CD14-positive monocyte (primary cell): ENCODE data around the gene HOXC13. TPM values are rescaled to one million over a fixed set of nuclear protein-coding genes. Genes with fewer than 3 reads are reported as not detected.

Experiments used
- DNase-seq, 3 donors: peaks; one replicate each; pipeline ENCODE4 v3.0.0-alpha.2; 2011 to 2022
- H2AFZ ChIP-seq: 2 replicates; pipeline ENCODE4 v1.6.0; 2012; ENCODE audit warnings: mild to moderate bottlenecking, low read depth, low read length, inconsistent platforms; ENCODE audit not compliant: insufficient read depth, poor library complexity, severe bottlenecking
- H3K27ac ChIP-seq, 2 donors: 1 replicate in 1 of 2; 2 replicates in 1 of 2; pipeline ENCODE4 v1.5.1; 2012 to 2013; ENCODE audit warnings: low read length in 2 of 2, control low read depth in 1 of 2, inconsistent platforms in 1 of 2, low read depth in 1 of 2, mild to moderate bottlenecking in 1 of 2
- H3K27me3 ChIP-seq, 2 donors: one replicate each; pipeline versions ENCODE4 v1.6.0 to v1.6.1; 2011 to 2013; ENCODE audit warnings: low read length in 2 of 2; ENCODE audit not compliant: control insufficient read depth in 2 of 2, insufficient read depth in 2 of 2
- H3K36me3 ChIP-seq, 2 donors: replicated peaks in 1 of 2; 1 replicate in 1 of 2; 2 replicates in 1 of 2; pipeline versions ENCODE4 v1.5.1 to v1.6.1; 2012 to 2013; ENCODE audit warnings: low read length in 2 of 2, control low read depth in 1 of 2, inconsistent platforms in 1 of 2, mild to moderate bottlenecking in 1 of 2; ENCODE audit not compliant: insufficient read depth in 2 of 2, control insufficient read depth in 1 of 2
- H3K4me1 ChIP-seq, 2 donors: 1 replicate in 1 of 2; 2 replicates in 1 of 2; pipeline versions ENCODE4 v1.5.1 to v1.6.1; 2012 to 2013; ENCODE audit warnings: low read length in 2 of 2, control low read depth in 1 of 2, inconsistent platforms in 1 of 2, mild to moderate bottlenecking in 1 of 2, moderate library complexity in 1 of 2; ENCODE audit not compliant: insufficient read depth in 2 of 2, control insufficient read depth in 1 of 2
- H3K4me2 ChIP-seq: replicated peaks from 2 replicates; pipeline ENCODE3; 2012; ENCODE audit warnings: low read length, moderate library complexity, mild to moderate bottlenecking; ENCODE audit not compliant: poor library complexity, severe bottlenecking; ENCODE audit errors: extremely low read depth
- H3K4me3 ChIP-seq, 3 experiments: fragments of 200-600 bp in 1 of 3; sonication (generic) in 1 of 3; replicated peaks in 1 of 3; 1 replicate in 2 of 3; 2 replicates in 1 of 3; pipeline ENCODE4 v1.5.1; 2011 to 2013; ENCODE audit warnings: low read length in 3 of 3, mild to moderate bottlenecking in 3 of 3, control low read depth in 2 of 3, low read depth in 2 of 3, inconsistent platforms in 1 of 3, moderate library complexity in 1 of 3
- H3K79me2 ChIP-seq: 2 replicates; pipeline ENCODE4 v1.6.0; 2012; ENCODE audit warnings: mild to moderate bottlenecking, control low read depth, inconsistent platforms, low read length, moderate library complexity; ENCODE audit not compliant: insufficient read depth
- H3K9ac ChIP-seq: 2 replicates; pipeline ENCODE4 v1.6.0; 2017; ENCODE audit warnings: low read length, mild to moderate bottlenecking; ENCODE audit not compliant: insufficient read depth, poor library complexity, severe bottlenecking
- H3K9me3 ChIP-seq, 2 donors: replicated peaks in 1 of 2; 1 replicate in 1 of 2; 2 replicates in 1 of 2; pipeline versions ENCODE4 v1.5.1 to v1.6.1; 2012 to 2013; ENCODE audit warnings: low read length in 2 of 2, control low read depth in 1 of 2; ENCODE audit not compliant: control insufficient read depth in 1 of 2, insufficient read depth in 1 of 2
- H4K20me1 ChIP-seq: 2 replicates; pipeline ENCODE4 v1.6.0; 2012; ENCODE audit warnings: mild to moderate bottlenecking, low read length, control low read depth, moderate library complexity; ENCODE audit not compliant: insufficient read depth
- H3K27ac Mint-ChIP-seq, 7 donors: one replicate each; pipeline ENCODE4 v1.8.0; 2020; ENCODE audit warnings: mild to moderate bottlenecking in 7 of 7, mixed read lengths in 7 of 7, moderate library complexity in 6 of 7, inconsistent platforms in 2 of 7
- H3K27me3 Mint-ChIP-seq, 3 donors: one replicate each; pipeline ENCODE4 v1.8.0; 2021 to 2022; ENCODE audit warnings: low read depth in 3 of 3, mild to moderate bottlenecking in 3 of 3, mixed read lengths in 3 of 3, moderate library complexity in 3 of 3, inconsistent platforms in 1 of 3
- H3K36me3 Mint-ChIP-seq, 2 donors: one replicate each; pipeline ENCODE4 v1.8.0; 2020; ENCODE audit warnings: mixed read lengths in 2 of 2, inconsistent platforms in 1 of 2, mild to moderate bottlenecking in 1 of 2
- H3K4me1 Mint-ChIP-seq: one replicate; pipeline ENCODE4 v1.8.0; 2020; ENCODE audit warnings: mild to moderate bottlenecking, mixed read lengths
- H3K4me3 Mint-ChIP-seq, 2 donors: one replicate each; pipeline ENCODE4 v1.8.0; 2020; ENCODE audit warnings: mild to moderate bottlenecking in 2 of 2, mixed read lengths in 2 of 2, moderate library complexity in 1 of 2
- H3K9me3 Mint-ChIP-seq, 7 donors: one replicate each; pipeline ENCODE4 v1.8.0; 2020 to 2022; ENCODE audit warnings: mixed read lengths in 7 of 7, mild to moderate bottlenecking in 6 of 7, moderate library complexity in 6 of 7, inconsistent platforms in 2 of 7
- CTCF ChIP-seq: fragments of 200-600 bp; IDR thresholded peaks from one replicate; pipeline ENCODE4 v1.8.0; 2022; ENCODE audit warnings: antibody characterized with exemption, mild to moderate bottlenecking
- WGBS: methylation state at CpG from one replicate; pipeline ENCODE4 v1.1.5; 2013; ENCODE audit warnings: missing lambda C conversion rate; ENCODE audit not compliant: insufficient coverage; 5-methylcytosine and 5-hydroxymethylcytosine counted together
- intact Hi-C, 2 donors: fragments of 100-400 bp; cut with micrococcal nuclease; formaldehyde crosslinking; loops; one replicate each; pipeline versions ENCODE4 v1.15.0 to v1.15.1; 2023
- polyA plus RNA-seq, 3 donors: library from polyadenylated mRNA; depleted of rRNA in 1 of 3; unstranded in 2 of 3; stranded (reverse) in 1 of 3; fragments of 300-500 nt in 2 of 3; fragments of >200 nt in 1 of 3; fragmentation: Illumina TruSeq in 2 of 3; gene quantifications; 1 replicate in 2 of 3; 2 replicates in 1 of 3; pipeline ENCODE4 v1.2.3, GENCODE V29; 2012 to 2021
- small RNA-seq: library from RNA; depleted of rRNA; stranded (forward); fragments of <200 nt; gene quantifications from one replicate; pipeline ENCODE3, GENCODE V24; 2012; ENCODE audit warnings: low read depth; ENCODE audit not compliant: insufficient read length

HOXC13 gene
- polyA plus RNA-seq, 3 donors = not detected

GRCh38 chr12:53995002-53995377, 56.4 kb downstream of the HOXC13 start:
- peaks cover 2 to 68% (median 39%) of the 10 kb centered on the region in 7 donors for H3K9me3 Mint-ChIP-seq
- no peak for TF ChIP-seq CTCF
- Histone ChIP-seq H3K4me2 (peak overlapping the region; percentile 83), H3K9me3 (peaks cover 4 to 65% of the 10 kb centered on the region in 2 donors), H3K4me1 (peaks cover 15 to 25% of the 10 kb centered on the region in 2 donors), H3K36me3 (no peaks in the 10 kb centered on the region), H3K27ac (no peak overlapping the region), H3K79me2 (no peaks in the 10 kb centered on the region), H3K9ac (no peak overlapping the region), H2AFZ (no peak overlapping the region), H3K27me3 (peaks cover 92 to 100% of the 10 kb centered on the region in 2 donors), H3K4me3 (peak overlapping the region in 1 of 3 experiments; percentile 78), H4K20me1 (no peaks in the 10 kb centered on the region)
- H3K27ac Mint-ChIP-seq = no peak overlapping the region
- DNase-seq = no peak
- WGBS = 2% methylated on average over 17 of the region's 17 CpGs
- peaks cover 99 to 100% (median 100%) of the 10 kb centered on the region in 3 donors for H3K27me3 Mint-ChIP-seq
- H3K4me3 Mint-ChIP-seq = peak overlapping the region; percentile 83 to 95
- H3K36me3 Mint-ChIP-seq = peaks cover 3 to 23% of the 10 kb centered on the region in 2 donors
- H3K4me1 Mint-ChIP-seq = peaks cover 28% of the 10 kb centered on the region
- intact Hi-C loops = loop anchor here in 1 of 2 donors (5.0 kb wide), 1 partner anchor 43 kb away; the partner anchor contains the start of gene HOXC12

- Mint-ChIP-seq H3K27ac (peak overlapping the region in 1 of 7 donors; percentile 20), H3K9me3 (peaks cover 2 to 69% (median 39%) of the 10 kb centered on the region in 7 donors), H3K4me3 (peak overlapping the region; percentile 83 to 95), H3K27me3 (peaks cover 97 to 100% (median 100%) of the 10 kb centered on the region in 3 donors), H3K36me3 (peaks cover 3 to 19% of the 10 kb centered on the region in 2 donors), H3K4me1 (peaks cover 27% of the 10 kb centered on the region)
- Histone ChIP-seq H3K9me3 (peaks cover 6 to 65% of the 10 kb centered on the region in 2 donors), H3K9ac (peak overlapping the region; percentile 30), H3K36me3 (no peaks in the 10 kb centered on the region), H3K4me1 (peaks cover 15 to 30% of the 10 kb centered on the region in 2 donors), H3K27me3 (peaks cover 92 to 100% of the 10 kb centered on the region in 2 donors), H2AFZ (peak overlapping the region; percentile 75), H3K27ac (no peak overlapping the region), H3K4me2 (peak overlapping the region; percentile 83), H4K20me1 (no peaks in the 10 kb centered on the region), H3K79me2 (no peaks in the 10 kb centered on the region), H3K4me3 (peak overlapping the region; percentile 32 to 78 (median 38))
- WGBS = 0% methylated on average over 48 of the region's 48 CpGs
- DNase-seq = no peak
- intact Hi-C loops = loop anchor here in 1 of 2 donors (5.0 kb wide), 1 partner anchor 43 kb away; the partner anchor contains the start of gene HOXC12
- no peak for TF ChIP-seq CTCF
These were observed 57.0 kb downstream of the HOXC13 start for GRCh38 chr12:53995378-53996239.

Small RNA genes lying within 50 kb of the gene (small RNA-seq; reads per million reads assigned to genes)
- gene AC012531.3 (not detected), gene AC012531.4 (not detected), gene MIR196A2 (not detected), gene RF01905 (not detected), gene RF01906 (not detected)

Other genes with a start within 250 kb of the HOXC13 start
- 100 to 1,000 TPM in 1 of 3 donors, 10 to 100 TPM in 2; 60.1 to 238 (median 69.6) TPM for gene CALCOCO1, start 211.4 kb upstream of the HOXC13 start, polyA plus RNA-seq
- gene CISTR, start 186.9 kb upstream of the HOXC13 start, polyA plus RNA-seq = not detected
- not detected for gene HOXC12, start 16.1 kb downstream of the HOXC13 start, polyA plus RNA-seq
- gene HOXC11, start 34.3 kb downstream of the HOXC13 start, polyA plus RNA-seq = not detected
- gene HOTAIR, start 36.1 kb downstream of the HOXC13 start, polyA plus RNA-seq = not detected
- gene HOXC10, start 46.3 kb downstream of the HOXC13 start, polyA plus RNA-seq = not detected
- not detected for gene HOXC9, start 61.3 kb downstream of the HOXC13 start, polyA plus RNA-seq
- gene HOXC8, start 70.2 kb downstream of the HOXC13 start, polyA plus RNA-seq = not detected
- not detected for gene HOXC6, start 89.6 kb downstream of the HOXC13 start, polyA plus RNA-seq
- not detected for gene HOXC5, start 94.2 kb downstream of the HOXC13 start, polyA plus RNA-seq
- gene HOXC4, start 115.0 kb downstream of the HOXC13 start, polyA plus RNA-seq = not detected